Measurements from ENCODE around the gene GARIN3.
A peak's percentile ranks its signal among the peaks of the same experiment; 100 is the strongest.
"Not testable (repeated sequence)": the region's sequence is repeated elsewhere in the genome, so short reads cannot be mapped to it uniquely, and the experiment has no call there.

The GARIN3 gene

DNA sequence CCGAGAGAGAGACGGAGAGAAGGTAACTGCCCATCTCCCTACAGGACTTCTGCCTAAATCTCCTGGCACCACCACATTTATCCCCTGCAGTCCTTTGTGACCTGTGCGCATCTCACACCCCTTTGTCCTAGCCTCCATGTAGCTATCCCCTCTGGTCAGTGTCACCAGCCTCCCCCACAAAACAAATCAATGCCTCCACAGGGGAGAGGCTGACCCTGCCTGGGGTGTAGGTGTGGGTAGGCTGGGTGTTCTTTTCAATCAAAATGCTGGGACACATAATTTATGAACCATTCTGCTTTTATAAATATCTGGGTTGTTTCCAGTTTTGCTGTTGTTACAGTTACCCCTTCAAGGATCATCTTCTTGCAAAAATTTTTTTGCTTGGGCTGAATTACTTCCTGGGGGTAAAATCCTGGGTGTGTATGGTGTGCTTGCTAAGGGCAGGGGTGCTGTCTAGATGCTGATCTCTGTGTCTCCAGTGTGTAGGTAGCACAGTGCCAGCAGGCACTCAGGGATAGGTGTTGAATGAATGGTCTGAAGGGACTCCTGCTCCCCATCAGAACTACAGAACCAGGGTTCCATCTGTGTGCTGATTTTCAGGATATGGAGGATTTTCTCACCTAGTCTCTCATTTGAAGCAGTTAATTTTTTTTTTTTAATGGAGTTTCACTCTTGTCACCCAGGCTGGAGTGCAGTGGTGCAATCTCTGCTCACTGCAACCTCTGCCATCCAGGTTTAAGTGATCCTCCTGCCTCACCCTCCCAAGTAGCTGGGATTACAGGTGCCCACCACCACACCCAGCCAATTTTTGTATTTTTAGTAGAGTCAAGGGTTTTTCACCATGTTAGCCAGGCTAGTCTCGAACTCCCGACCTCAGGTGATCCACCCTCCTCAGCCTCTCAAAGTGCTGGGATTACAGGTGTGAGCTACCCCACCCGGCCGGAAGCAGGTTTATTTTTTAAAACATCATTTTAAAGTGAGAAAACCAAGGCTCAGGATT, at the start of gene GARIN3:
GARIN3 (minus strand) TSS at position 51 of the 1,000 bp plus-strand sequence. CDS start 96 bp downstream, outside the sequence.
- no peak for DNase-seq (ENCODE audit: low read depth)
- H3K4me3 ChIP-seq (ENCODE audit: low read length): no peak within 1 kb of the TSS
- TF ChIP-seq, protein P1, sequence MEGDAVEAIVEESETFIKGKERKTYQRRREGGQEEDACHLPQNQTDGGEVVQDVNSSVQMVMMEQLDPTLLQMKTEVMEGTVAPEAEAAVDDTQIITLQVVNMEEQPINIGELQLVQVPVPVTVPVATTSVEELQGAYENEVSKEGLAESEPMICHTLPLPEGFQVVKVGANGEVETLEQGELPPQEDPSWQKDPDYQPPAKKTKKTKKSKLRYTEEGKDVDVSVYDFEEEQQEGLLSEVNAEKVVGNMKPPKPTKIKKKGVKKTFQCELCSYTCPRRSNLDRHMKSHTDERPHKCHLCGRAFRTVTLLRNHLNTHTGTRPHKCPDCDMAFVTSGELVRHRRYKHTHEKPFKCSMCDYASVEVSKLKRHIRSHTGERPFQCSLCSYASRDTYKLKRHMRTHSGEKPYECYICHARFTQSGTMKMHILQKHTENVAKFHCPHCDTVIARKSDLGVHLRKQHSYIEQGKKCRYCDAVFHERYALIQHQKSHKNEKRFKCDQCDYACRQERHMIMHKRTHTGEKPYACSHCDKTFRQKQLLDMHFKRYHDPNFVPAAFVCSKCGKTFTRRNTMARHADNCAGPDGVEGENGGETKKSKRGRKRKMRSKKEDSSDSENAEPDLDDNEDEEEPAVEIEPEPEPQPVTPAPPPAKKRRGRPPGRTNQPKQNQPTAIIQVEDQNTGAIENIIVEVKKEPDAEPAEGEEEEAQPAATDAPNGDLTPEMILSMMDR (conservative IDR thresholded peaks at IDR 0.05; ENCODE audit: low read length): no peak

DNA sequence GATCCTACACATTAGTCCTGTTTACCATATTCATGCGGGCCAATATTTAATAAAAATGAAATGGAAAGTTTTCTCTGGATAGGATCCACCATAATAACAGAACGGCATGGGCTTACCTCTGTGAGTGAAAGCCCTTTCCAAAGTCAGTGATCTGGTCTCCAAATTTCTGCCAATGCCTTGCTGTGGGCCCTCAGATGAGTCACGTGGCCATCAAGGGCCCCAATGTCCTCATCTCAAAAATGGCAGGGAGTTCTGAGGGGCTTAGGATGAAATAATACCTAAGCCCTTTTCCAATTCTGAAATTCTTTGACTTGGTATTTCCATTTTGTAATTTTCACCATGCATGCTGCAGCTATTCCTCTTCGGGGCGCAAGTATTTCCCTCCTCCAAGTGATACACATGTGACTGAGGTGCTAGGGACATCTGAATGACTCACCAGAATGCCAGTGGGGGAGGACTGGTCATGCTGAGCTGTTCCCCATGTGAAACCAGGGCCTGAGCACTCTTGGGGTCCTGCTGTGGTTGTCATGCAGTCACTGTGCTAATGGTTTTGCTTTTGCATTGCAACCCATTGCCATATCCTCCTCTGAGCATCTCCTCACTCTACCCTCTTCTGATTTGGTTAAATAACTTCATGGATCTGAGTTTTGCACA, 49.6 kb upstream of the GARIN3 start:
- no peak overlapping the region for H3K4me3 ChIP-seq (ENCODE audit: low read length)
- no peak for DNase-seq (ENCODE audit: low read depth)
- TF ChIP-seq, protein P1 (conservative IDR thresholded peaks at IDR 0.05; ENCODE audit: low read length): no peak

DNA sequence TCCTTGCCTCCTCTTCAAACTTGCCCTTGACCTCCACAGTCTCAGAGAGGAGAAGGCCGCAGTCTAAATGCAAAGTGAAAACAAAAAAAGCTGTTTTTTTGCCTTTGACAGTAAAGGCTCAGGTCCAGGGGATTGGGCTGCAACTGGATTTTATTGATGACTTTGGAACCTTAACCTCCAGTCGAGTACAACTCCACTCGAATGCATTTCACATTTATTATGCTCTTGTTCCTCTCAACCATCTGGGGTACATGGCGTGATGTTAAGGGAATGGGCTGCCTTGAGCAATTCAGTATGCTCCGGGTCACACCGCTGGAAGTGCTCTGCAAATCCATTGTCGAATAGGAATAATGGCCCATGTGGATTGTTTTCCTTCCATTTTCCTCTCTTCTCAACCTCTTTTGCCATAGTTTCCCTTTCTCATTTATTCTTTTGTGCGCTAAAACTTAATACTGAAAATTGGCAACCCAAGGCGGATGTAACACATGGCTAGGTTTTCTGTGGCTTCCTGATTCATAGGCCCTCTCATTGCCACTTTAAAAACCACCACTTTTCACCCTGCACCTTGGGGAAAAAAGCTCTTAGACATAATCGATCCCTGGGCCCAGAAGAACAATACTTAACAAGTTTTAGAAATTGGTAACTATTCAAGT, 48.9 kb upstream of the GARIN3 start:
- TF ChIP-seq, protein P1 (conservative IDR thresholded peaks at IDR 0.05; ENCODE audit: low read length): no peak
- no peak for DNase-seq (ENCODE audit: low read depth)
- no peak overlapping the region for H3K4me3 ChIP-seq (ENCODE audit: low read length)

DNA sequence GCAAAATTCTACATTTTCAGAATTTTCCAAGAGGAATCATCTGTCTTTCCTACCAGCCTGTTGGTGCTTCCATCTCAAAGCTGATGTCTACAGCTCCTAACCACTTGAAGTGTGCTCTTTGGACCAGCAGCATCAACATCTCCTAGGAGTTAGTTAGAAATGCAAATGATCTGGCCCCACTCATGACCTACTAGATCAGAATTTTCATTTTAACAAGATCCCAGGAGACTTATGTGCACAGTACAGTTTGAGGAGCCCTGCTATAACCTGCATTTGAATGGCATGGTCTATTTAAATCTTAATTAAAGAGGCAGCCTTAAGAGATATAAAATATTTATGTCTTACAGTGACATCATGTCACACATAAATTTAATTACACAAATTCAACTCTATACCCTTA, 48.4 kb upstream of the GARIN3 start:
- H3K4me3 ChIP-seq (ENCODE audit: low read length): no peak overlapping the region
- DNase-seq (ENCODE audit: low read depth): no peak
- TF ChIP-seq, protein P1 (conservative IDR thresholded peaks at IDR 0.05; ENCODE audit: low read length): no peak

DNA sequence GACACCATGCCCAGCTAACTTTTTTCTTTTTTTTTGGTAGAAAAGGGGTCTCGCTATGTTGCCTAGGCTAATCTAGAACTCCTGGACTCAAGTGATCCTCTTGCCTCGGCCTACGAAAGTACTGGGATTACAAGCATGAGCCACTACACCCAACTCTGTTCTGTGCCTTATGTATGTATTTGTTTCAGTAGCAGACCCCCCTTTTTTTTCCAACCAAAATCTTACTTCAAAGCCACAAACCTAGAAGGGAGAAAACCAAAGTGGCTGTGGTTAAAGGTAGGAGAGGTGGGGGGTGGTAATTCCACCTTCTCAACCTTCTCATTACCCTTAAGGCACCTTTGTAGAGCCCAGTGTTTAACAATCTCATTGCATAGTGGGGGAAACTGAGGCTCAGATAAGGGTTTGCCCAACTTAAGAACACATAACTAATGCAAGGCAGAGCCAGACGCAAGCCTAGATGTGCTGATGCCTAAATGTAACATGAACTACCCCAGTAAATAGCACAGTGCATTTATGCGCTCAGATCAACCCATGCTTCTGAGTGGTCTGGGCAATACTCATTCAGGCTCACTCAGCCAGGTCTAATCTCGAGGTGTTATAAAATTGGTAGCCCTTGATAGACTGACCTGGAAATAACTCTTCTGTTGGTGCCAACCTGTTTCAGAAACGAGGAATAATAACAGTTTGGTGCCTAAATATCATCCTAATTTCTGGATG, 47.6 kb upstream of the GARIN3 start:
- DNase-seq (ENCODE audit: low read depth): no peak
- TF ChIP-seq, protein P1 (conservative IDR thresholded peaks at IDR 0.05; ENCODE audit: low read length): no peak
- no peak overlapping the region for H3K4me3 ChIP-seq (ENCODE audit: low read length)

DNA sequence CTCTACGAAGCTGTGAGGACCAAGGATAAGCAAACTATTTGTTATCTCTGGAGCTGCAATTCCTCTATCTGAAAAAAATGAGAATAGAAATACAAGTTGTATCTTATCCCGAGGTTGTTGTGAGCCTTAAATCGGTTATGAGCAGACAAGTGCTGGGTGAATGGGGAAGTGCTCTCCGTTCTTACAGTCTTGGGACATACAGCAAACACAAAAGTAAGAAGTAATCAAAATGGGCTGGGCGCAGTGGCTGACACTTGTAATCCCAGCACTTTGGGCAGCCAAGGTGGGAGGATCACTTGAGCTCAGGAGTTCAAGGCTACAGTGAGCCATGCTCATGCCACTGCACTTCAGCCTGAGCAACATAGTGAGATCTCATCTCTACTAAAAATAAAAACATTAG, 46.2 kb upstream of the GARIN3 start:
- TF ChIP-seq, protein P1 (conservative IDR thresholded peaks at IDR 0.05; ENCODE audit: low read length): no peak
- no peak overlapping the region for H3K4me3 ChIP-seq (ENCODE audit: low read length)
- no peak for DNase-seq (ENCODE audit: low read depth)

DNA sequence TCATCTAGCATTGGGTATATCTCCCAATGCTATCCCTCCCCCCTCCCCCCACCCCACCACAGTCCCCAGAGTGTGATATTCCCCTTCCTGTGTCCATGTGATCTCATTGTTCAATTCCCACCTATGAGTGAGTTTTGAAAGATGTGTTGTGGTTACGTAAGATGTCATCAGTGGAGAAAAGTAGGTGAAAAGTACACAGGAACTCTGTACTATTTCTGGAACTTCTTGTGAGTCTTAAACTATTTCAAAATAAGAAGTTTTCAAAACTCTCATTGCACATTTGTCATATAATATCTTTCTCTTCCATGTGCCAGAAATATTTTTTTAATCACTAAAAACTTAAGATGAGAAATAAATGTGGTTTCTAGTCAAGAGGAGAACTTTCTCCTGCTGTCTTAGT, 44.6 kb upstream of the GARIN3 start:
- DNase-seq (ENCODE audit: low read depth): peak; percentile 58
- H3K4me3 ChIP-seq (ENCODE audit: low read length): not testable (repeated sequence)
